Chondrocyte (in vitro differentiated cells): ENCODE results near the gene NAA50. TPM values are rescaled to one million over a fixed set of nuclear protein-coding genes. Genes with fewer than 3 reads are reported as not detected.
A peak's percentile ranks its signal among the peaks of the same experiment; 100 is the strongest.

ENCODE experiments used
- DNase-seq: peaks from one replicate; pipeline ENCODE4 v3.0.0; 2021; ENCODE audit warnings: mixed read lengths, low spot score
- H3K27ac Mint-ChIP-seq: one replicate; pipeline ENCODE4 v1.8.0; 2021; ENCODE audit warnings: mild to moderate bottlenecking, moderate library complexity, mixed read lengths; ENCODE audit not compliant: unreplicated experiment
- H3K27me3 Mint-ChIP-seq: 2 replicates; pipeline ENCODE4 v1.8.0; 2021; ENCODE audit warnings: low read depth, mixed read lengths
- H3K36me3 Mint-ChIP-seq: 2 replicates; pipeline ENCODE4 v1.8.0; 2021; ENCODE audit warnings: low read depth, mixed read lengths
- H3K4me1 Mint-ChIP-seq: 2 replicates; pipeline ENCODE4 v1.8.0; 2021; ENCODE audit warnings: low read depth, mild to moderate bottlenecking, mixed read lengths
- H3K4me3 Mint-ChIP-seq: one replicate; pipeline ENCODE4 v1.8.0; 2021; ENCODE audit warnings: mild to moderate bottlenecking, moderate library complexity, mixed read lengths; ENCODE audit not compliant: unreplicated experiment
- H3K9me3 Mint-ChIP-seq: 2 replicates; pipeline ENCODE4 v1.8.0; 2021; ENCODE audit warnings: low read depth, mixed read lengths
- CTCF ChIP-seq: fragments of 200-600 bp; sonication (generic); IDR thresholded peaks from 2 replicates; pipeline ENCODE4 v1.5.0; 2021; ENCODE audit warnings: antibody characterized with exemption, mild to moderate bottlenecking, moderate library complexity
- total RNA-seq: library from RNA; stranded (reverse); gene quantifications from 3 replicates; pipeline ENCODE4 v1.2.1, GENCODE V29; 2021

The NAA50 gene
- total RNA-seq, 1 donor from 2014 or later: 71.8 TPM

- DNase-seq: no peak
- no peaks in the 10 kb centered on the region for H3K9me3 Mint-ChIP-seq
- peaks cover 3% of the 10 kb centered on the region for H3K36me3 Mint-ChIP-seq
- peak; percentile 35 for TF ChIP-seq CTCF
- no peaks in the 10 kb centered on the region for H3K27me3 Mint-ChIP-seq
- H3K27ac Mint-ChIP-seq: peak overlapping the region; percentile 38
- peaks cover 17% of the 10 kb centered on the region for H3K4me1 Mint-ChIP-seq
- no peak overlapping the region for H3K4me3 Mint-ChIP-seq
These were observed 23.5 kb upstream of the NAA50 start for GRCh38 chr3:113769551-113769950.

- Mint-ChIP-seq H3K36me3 (no peaks in the 10 kb centered on the region), H3K9me3 (no peaks in the 10 kb centered on the region), H3K4me3 (no peak overlapping the region), H3K27ac (no peak overlapping the region), H3K27me3 (no peaks in the 10 kb centered on the region), H3K4me1 (peaks cover 10% of the 10 kb centered on the region)
- DNase-seq: no peak
- TF ChIP-seq CTCF: no peak
These were observed 18.6 kb upstream of the NAA50 start for GRCh38 chr3:113764698-113765097.

DNA sequence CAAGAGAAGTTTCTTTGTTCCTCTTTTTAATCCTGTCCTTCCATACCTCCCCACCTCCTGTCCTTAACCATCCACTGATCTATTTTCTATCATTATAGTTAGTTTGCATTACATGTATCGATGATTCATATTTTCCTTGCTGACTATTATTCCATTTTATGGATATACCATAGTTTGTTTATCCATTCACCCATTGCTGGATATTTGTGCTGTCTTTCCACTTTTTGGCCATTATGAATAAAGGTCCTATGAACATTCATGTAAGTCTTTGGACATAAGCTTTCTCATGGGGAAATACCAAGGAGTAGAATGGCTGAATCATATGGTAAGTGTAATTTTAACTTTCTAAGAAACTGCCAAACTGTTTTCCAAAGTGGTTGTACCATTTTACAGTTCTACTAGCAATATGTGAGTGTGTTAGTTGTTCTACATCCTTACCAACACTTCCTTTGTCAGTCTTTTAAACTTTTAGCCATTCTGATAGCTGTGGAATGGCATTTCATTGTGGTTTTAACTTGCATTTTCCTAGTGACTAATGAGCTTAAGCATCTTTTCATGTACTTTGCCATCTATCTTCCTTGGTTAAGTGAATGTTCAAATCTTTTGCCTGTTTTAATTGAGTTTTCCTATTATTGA, 12.5 kb upstream of the NAA50 start:
- H3K9me3 Mint-ChIP-seq: peaks cover 9% of the 10 kb centered on the region
- no peaks in the 10 kb centered on the region for H3K27me3 Mint-ChIP-seq
- H3K4me1 Mint-ChIP-seq: peaks cover 7% of the 10 kb centered on the region
- H3K4me3 Mint-ChIP-seq: no peak overlapping the region
- peaks cover 7% of the 10 kb centered on the region for H3K36me3 Mint-ChIP-seq
- TF ChIP-seq CTCF: no peak
- no peak for DNase-seq
- H3K27ac Mint-ChIP-seq: no peak overlapping the region

DNA sequence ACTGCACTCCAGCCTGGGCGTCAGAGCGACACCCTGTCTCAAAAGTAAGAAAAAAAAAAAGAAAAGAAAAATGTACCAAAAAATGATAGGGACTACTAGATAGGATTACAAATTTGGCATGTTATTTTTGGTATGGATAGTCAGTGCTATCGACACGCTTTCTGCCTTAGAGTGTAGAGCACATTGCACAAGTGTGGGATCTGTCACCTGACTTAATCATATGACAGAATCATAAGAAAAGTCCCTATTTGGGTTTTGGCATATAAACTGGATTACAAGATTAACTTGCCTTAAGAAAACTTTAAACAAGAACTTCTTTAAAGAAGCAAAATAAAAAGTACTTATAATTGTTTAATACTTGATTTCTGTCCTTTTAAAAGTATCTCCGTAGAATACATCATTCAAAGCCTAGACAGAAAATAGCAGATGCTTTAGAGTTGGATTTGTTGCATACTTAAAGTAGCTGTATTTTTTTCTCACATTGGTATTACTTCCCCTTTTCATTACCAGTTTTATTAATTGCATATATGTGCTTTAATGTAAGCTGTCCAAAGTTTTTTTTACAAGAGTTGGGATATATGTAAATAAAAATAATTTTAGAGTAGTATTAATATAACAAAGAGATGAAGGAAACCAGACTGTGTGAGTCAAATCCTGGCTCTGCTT, 8.6 kb upstream of the NAA50 start:
- Mint-ChIP-seq H3K27ac (no peak overlapping the region), H3K36me3 (peaks cover 7% of the 10 kb centered on the region), H3K4me3 (no peak overlapping the region), H3K9me3 (peaks cover 9% of the 10 kb centered on the region), H3K4me1 (peaks cover 6% of the 10 kb centered on the region), H3K27me3 (no peaks in the 10 kb centered on the region)
- no peak for TF ChIP-seq CTCF
- no peak for DNase-seq

- H3K4me1 Mint-ChIP-seq: peaks cover 12% of the 10 kb centered on the region
- H3K27ac Mint-ChIP-seq: no peak overlapping the region
- DNase-seq: no peak
- peaks cover 3% of the 10 kb centered on the region for H3K36me3 Mint-ChIP-seq
- H3K9me3 Mint-ChIP-seq: peaks cover 4% of the 10 kb centered on the region
- no peaks in the 10 kb centered on the region for H3K27me3 Mint-ChIP-seq
- TF ChIP-seq CTCF: no peak
- no peak overlapping the region for H3K4me3 Mint-ChIP-seq
These were observed 7.4 kb upstream of the NAA50 start for GRCh38 chr3:113753376-113753985.
